Gastrocnemius medialis (tissue), 4 donors: ENCODE measurements around the gene ELF2.

ENCODE experiments used
- CTCF ChIP-seq, 5 experiments: fragments of 450-650 bp in 3 of 5; fragments of 200-600 bp in 2 of 5; sonication (generic) in 2 of 5; IDR thresholded peaks in 4 of 5; conservative IDR thresholded peaks in 1 of 5; 1 replicate in 4 of 5; 2 replicates in 1 of 5; pipeline ENCODE4 v1.5.1; 2016 to 2019; ENCODE audit warnings: antibody characterized with exemption in 5 of 5, mild to moderate bottlenecking in 3 of 5, moderate library complexity in 3 of 5
- POLR2A ChIP-seq, 2 donors: fragments of 450-650 bp; IDR thresholded peaks; one replicate each; pipeline ENCODE4 v1.6.1; 2017; ENCODE audit warnings: antibody characterized with exemption in 2 of 2, mild to moderate bottlenecking in 2 of 2, moderate library complexity in 2 of 2

DNA sequence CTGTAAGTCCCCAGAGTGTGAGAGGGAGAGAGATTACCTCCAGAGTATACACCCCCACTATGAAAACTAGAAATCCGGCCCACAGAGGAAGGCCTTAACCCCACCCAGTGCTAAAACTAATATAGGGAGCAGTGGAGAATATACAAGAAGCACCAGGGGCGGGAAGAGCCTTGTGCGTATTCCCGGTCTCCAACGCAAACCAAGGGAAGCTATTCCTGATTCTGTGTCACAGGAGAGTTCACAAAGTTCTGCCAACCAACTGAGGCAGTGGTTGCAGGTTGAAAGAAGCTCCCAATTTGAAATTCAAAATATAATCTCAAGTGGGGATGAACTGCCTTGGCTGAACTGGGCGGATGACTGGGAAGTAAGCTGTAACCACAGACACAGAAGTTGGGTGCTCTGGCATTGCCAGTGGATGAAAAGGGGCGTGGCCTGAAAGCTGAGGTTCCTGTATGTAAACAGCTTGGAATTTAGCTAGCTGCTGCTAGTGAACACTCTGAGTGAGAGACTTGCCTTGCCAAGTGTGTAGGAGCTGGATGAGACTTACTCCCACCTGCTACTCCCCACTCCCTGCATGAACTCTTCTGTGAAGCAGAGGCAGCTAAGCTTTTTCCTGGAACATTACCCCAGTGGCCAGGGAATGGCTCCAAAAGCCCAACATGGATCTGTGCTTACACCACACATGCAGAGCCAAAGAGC, 32.7 kb downstream of the ELF2 start:
- TF ChIP-seq POLR2A (IDR thresholded peaks at IDR 0.05) (no peak), CTCF (IDR thresholded peaks at IDR 0.05 in 4 of 5, conservative IDR thresholded peaks at IDR 0.05 in 1 of 5) (no peak)
